ENCODE measurements around the gene PDGFB.

- TF ChIP-seq CTCF (IDR thresholded peaks at IDR 0.05) (no peak), POLR2A (IDR thresholded peaks at IDR 0.05) (no peak), EP300 (IDR thresholded peaks at IDR 0.05) (no peak)
Observed at GRCh38 chr22:39177791-39178190, 67.0 kb downstream of the PDGFB start.

All from sigmoid colon (tissue), 4 donors.